GM19463 (cell line): ENCODE data around the gene ADGRF5.
"Not testable (repeated sequence)": the region's sequence is repeated elsewhere in the genome, so short reads cannot be mapped to it uniquely, and the experiment has no call there.

Experiments
- ATAC-seq: cut with Tn5 transposase; IDR thresholded peaks from one replicate; pipeline ENCODE4 v1.9.1; 2021; ENCODE audit warnings: mild to moderate bottlenecking, moderate library complexity; ENCODE audit not compliant: unreplicated experiment

ADGRF5 gene

GRCh38 chr6:46834257-46834916, 87.4 kb downstream of the ADGRF5 start:
- not testable (repeated sequence) for ATAC-seq

DNA sequence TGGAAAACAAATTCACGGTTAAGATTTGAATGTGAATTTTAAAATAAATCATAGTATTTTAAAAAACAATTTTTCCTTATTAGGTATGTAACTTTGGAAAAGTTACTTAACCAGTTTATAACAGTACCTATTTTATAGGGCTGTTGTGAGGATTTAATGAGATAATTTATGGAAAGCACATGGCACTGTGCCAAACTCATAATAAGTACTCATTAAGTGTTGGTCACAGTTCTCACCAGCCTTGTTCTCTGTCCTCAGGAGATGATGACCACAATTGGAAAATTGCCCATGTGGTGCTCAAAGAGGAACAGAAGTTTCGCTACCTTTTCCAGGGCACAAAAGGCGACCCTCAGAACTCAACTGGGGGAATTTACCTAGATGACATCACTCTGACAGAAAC, 88.9 kb downstream of the ADGRF5 start:
- no peak for ATAC-seq

DNA sequence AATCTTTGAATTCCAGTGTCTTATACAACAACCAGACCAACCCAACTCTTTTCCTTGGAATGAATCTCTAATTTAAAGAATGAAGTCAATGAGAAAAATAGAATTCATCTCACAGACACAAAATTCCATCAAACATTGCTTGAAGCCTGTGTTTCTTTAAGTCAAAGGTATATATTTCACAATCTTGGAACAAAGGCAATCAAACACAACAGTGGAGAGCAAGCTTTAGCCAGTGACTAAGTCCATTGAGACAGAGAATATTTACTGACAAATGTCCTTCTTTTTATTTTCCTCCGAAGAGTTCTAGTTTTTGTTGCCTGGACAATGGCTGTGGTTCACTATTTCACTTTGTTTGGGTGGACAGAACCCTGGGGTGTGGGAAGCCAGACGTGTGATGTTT, 92.8 kb downstream of the ADGRF5 start:
- no peak for ATAC-seq

DNA sequence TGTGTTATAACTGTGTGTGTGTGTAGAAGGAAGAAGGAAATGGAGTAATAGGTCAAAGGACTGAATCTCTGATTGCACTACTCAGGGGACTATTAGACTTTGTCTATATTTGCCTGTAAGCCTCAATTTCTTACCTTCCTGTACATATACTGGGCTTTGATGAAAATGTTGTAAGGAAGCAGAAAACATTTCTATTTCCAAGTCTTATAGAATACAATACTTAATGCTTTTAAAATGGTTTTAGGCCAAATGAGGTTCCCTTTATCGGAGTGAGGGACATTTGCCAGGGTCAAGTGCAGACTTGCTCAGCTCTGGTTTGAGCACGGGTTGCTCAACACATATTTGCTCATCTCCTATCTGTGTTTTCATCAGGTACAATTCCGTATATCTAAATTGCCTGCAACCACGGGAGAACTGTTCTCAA, 100.3 kb downstream of the ADGRF5 start:
- ATAC-seq, result no peak

DNA sequence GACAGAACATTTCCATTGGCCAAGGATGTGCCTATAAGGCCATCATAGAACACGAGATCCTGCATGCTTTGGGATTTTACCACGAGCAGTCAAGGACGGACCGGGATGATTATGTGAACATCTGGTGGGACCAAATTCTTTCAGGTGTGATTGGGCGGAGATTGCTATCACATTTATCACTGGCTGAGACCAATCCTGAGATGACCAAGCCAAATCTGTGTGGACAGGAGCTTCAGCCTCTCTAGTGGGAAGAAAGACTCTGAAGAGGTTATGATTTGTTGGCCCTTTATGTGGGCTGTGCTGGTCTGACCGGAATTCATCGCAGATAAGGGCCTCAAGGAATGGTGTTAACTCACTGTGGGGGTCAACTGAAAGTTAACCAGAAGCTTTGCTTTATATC, 102.2 kb downstream of the ADGRF5 start:
- ATAC-seq, result no peak

DNA sequence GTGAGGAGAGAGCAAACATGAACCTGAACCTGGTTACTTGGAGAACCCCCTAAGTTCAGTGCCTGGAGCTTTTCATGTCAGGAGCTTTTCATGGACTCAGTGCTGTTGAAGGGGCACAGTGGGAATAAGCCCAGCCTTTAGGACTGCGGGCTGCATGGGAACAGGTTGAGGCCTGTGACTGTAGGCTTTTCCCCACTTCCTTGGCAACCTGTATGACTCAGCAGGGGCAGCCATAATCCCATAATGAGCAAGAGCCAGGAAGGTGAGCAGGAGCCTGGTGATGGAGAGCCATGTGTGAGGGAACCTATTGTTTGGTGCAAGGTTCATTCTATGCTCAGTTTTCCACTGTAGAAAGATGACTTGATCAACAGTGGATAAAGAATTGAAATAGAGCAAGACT, 105.1 kb downstream of the ADGRF5 start:
- no peak for ATAC-seq

GRCh38 chr6:46815130-46815529, 106.6 kb downstream of the ADGRF5 start:
- ATAC-seq, result no peak

DNA sequence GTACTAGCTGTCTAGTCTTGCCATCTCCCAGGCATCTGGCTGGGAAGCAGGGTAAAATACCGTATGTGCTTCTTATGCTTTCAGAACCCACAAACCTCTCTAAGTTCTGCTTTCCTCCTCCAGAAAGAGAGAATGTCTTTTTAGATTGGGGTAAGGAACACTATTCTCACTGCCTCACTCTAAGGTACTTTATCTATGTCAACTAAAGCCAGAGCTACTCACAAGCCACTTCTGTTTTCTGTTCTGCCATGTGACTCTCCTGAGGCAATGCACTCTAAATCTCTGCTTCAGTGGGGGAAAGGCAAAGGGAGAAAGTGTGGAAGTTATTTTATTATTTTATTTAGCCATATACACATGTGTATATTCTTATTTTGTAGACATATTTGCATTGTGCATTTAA, 112.9 kb downstream of the ADGRF5 start:
- ATAC-seq, result no peak
